GM21786 (cell line): ENCODE measurements around the gene PNPLA5.

ENCODE experiments used
- ATAC-seq: cut with Tn5 transposase; IDR thresholded peaks from one replicate; pipeline ENCODE4 v1.9.1; 2021; ENCODE audit not compliant: unreplicated experiment

PNPLA5 gene

DNA sequence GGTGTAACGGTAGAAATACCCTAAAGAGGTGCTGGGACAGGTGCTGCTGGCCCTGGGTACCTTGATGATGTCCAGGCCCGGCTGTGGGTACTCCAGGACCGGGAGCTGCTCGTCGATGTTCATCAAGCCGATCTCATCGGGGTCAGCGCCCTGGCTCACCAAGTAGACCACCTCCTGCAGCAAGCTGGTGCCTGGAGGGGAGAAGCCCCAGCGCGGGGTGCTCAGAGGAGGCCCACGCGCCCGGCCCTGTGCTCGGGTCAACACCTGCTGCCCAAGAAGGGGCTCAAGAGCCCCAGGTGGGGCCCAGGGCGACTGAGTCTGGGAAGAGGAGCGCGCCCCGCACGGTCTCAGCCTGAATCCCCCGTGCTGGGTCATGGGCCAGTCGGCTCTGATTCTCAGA lies 50.1 kb downstream of the PNPLA5 start:
- no peak for ATAC-seq

DNA sequence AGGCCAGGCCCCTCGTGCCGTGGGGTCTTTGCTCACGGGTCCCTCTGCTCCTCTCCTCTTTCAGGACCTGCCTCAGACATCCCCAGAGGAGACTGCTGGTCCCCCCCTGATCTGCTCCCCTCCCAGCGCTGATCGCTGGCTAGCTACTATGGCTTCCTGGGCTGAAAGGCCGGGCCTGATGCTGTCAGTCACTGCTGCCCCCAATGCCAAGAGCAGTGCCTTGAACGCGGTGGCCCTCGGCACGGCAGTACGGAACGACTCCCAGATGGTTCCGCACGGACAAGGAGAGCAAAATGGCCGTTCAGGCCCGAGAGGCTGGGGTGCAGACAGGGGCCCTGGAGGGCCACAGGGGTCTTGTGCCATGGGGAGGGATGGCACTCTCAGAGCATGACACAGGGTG lies 51.0 kb downstream of the PNPLA5 start:
- ATAC-seq, result no peak

DNA sequence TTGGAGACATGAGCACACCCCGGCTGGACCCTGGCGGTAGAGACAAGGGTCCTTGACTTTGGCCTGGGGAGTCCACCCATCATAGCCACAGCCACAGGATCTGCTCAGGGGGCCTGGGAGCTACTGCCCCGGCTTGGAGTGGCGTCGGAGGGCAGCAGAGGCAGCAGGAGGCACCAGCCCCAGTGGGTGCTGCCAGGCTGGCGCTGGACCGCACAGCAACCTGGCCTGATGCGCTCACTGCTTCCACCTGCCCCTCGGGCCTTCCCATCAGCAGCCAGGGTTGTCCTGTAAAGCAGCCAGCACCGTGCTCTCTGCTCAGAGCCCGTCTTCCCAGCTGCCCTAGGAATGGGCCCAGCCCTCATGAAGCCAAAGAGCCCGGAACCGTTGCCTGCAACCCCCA lies 51.4 kb downstream of the PNPLA5 start:
- ATAC-seq, result no peak

DNA sequence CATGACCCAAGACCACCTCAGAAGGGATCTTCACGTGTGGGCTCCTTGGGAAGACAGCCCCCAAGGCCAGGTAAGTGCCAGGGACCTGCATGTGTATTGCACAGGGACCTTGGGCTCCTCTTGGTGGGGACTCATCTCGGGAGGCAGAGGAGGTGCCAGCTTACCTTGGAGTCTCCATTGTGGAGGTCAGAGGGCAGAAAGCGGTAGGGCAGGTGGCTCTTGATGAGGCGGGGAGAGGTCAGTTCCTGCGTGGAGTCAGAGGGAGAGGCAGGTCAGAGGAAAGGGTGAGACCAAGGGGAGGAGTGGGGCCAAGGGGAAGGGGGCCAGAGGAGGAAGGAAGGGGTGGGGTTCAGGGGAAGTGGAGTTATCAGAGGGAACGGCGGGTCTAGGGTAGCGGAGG lies 52.0 kb downstream of the PNPLA5 start:
- ATAC-seq, result no peak

DNA sequence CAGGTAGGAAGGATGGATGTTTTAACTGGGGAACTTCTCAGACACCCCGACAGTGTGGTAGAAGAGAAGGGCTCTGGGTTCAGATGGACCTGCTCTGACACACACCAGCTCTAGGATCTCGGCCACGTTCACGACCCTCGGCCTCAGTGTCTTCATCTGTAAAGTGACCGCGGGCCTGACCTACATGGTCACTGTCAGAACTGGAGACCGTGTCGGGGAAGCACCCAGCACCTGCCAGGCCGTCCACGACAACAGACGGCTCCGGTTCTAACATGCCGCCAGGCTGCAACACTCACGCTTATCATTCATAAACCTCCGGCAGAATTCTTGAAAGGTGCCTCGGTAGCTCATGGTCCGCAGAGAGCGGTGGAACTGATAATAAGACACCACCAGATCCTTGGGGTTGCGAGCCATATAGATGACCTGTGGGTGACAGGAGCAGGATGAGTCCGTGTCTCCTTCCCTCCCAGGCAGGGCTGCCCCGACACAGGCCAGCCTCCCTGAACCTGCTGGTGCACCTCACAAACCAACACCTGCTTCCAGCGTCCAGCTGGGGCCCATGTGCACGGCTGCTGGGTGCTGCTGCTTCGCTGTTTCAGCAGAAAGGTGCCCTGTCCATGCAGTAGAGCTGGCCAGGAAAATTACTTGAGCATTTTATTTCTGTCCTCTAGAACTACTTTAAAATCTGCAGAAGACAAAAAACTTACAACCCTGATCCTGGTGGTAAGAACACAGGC lies 53.1 kb downstream of the PNPLA5 start:
- no peak for ATAC-seq

DNA sequence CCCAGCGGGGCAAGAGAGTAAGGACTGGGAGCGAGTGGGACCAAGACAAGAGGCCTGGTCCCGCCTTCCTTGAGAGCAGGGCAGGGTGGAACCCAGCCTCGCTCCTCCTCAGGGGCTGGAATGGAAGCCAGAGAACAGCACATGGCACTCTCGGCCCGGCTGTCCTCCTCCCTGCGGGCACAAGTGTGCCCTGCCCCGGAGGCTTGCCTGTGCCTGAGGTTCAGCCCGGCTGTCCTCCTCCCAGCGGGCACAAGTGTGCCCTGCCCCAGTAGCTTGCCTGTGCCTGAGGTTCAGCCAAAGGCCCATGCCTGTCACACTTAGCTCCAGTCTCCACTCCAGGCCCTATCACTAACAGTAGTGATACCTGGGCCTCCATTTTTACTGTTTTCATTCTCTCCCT lies 53.7 kb downstream of the PNPLA5 start:
- no peak for ATAC-seq

DNA sequence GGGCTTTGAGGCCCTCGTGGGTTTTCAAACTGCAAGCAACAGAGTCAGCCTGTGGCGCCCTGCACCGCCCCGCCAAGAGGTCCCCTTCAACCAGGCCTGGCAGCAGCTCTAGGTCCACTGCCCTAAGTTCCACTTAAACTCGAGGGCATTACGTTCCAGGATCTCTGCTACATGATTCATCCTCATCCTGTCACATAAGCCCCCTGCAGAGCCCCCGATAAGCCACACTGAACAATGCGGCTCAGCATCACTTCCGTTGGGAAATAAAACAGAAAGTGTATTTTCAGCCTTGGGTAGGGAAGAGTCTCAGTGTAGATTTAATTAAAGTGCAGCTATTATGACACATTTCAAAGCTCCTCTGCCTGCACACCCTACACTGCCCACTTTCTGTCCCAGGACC lies 54.1 kb downstream of the PNPLA5 start:
- no peak for ATAC-seq

DNA sequence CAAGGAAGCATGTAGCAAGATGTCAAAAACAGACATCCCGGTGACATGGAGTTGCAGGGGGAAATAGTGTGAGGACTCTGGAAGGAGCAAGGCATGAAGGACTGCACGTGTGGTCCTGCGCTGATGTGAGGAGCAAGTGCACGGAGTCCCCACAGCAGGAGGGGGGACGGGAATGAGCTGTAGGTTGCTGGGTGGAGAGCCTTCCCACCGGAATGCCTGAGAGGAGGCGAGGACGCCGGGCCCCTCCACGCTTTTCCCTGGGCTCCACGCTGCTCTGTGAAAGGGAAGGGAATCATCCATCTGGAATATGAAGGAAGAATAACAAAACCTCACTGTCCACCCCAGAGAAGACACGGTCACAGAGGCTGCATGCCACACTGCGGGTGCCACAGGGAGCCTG lies 56.1 kb downstream of the PNPLA5 start:
- ATAC-seq, result no peak

DNA sequence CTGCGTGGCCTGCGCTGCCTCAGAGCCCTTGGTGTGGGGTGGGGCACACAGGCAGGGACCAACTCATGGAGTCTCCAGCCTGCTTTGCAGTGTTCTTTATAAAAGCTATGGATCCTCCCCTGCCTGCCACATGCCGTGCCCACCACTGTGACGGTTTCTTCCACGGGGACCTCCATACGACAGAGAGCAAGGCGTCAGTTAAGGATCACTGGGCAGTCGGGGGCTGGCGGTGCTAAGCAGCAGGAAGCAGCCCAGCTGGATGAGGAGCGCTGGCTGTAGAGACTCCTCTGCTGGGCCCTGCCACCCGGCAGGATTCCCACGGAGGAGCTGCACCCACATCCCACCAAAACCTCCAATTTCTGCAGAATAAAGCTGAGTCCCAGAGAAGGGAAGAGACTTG lies 56.6 kb downstream of the PNPLA5 start:
- ATAC-seq, result no peak

DNA sequence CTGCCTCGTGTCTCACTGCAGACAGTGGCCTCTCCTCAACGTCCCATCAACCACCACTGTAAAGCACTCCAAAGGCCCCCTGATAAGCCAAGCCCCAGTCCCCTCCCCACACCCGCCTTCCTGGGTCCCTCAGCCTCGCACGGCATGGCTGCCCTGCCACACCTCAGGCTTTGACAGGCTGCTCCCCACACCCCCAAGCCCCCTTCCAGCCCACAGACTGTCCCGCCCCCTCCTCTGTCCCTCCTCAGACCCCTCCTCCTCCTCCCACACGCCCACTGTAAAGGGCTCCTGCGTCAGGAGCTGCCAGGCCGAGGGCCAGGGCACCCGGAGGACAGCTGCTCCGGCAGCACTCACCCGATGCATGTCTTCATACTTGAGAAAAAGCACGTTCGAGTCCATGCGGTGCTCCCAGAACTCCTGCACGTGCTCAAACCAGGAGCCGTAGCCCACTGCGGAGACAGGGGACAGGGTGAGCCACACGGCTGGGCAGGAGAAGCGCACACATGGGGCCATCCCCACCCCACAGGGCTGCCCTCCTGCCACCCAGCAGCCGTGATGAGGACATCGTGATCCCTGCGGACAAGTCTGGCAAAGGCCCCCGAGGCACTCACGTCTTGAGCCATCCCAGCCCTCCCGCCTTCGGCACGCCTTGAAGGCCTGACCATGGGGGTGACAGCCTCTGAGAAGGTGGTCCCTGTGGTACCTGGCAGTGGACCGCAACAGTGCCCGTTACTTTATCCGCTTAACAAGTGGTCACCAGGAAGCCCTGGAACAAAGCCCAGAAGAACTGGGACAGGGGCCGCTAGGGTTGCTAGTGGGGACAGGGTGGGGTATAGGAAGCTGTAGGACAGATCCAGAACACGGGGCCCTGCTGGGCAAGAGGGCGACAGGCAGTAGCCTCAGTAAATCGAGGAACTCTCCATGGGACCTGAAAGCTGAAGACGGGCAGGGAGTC lies 58.2 kb downstream of the PNPLA5 start:
- ATAC-seq, result no peak

DNA sequence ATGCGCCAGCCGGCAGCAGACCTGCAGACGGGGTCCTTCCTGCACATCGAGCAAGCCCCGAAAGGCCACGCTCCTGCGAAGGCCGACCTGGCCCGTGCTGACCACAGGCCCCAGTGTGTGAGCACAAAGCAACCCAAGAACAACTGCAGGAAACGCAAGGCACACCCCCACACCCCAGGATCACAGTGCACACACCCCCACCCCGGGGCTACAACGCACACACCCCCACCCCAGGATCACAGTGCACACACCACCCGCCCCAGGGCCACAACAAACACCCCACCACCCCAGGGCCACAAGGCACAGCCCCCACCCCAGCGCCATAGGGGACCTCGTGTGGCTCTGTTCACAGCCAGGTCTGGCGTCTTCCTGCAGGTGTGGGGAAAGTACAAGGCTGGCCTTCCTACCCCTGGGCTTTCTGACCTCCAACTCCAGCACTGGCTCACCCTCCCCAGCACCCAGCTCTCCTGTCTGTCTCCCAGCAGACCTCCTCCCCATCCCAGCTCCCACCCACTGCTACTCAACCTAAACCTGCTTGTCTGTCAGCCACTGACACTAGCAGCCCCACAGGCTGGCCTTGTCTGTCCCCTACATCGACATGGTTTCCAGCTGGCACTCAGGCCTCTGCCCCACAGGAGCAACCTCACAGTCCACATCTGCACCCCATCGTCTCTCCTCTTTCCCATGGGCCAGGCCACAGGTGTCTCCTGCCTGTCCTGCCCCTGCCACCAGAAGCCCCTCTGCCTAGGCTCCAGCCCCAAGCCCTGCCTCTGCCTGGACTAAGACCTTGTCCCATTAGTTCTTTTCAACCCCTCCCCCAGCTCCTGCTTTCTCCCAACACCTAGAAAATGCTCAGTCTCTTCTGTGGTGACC lies 59.2 kb downstream of the PNPLA5 start:
- ATAC-seq, result no peak

DNA sequence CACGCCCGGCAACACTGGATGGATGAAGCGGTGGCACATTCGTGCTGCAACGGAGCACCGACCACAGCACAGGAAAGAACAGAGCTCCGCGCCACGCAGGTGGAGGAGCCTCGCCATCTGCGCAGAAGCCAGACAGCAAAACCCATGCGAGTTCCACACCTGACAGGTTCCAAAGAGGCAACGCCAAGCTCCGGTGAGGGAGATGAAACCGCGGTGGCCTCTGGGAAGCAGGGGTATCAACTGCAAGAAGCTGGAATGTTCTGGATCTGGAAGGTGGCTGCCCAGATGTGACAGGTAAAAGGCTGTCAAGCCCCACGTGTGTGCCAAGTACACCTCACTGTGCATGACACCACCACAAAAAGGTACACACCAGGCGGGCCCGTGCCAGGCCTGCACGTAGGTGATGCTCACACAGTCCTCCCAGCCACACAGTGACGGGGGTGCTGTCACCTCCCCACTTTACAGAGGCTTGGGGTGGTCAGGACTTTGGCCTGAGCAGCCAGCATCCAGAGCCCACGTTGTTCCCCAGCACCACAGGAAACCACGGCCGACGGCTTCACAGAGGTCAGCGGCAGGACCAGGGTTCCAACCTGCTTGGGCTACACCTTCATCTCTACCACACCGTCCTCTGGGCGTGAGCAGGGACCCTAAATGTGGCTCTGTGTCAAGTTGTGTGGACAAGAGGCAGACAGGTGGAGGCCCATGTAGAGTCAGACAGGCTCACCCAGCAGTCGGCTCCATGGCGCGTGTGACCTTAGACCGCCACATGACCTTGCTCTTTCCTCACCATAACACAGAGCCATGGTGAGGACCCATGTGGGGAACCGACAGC lies 60.0 kb downstream of the PNPLA5 start:
- ATAC-seq, result no peak

DNA sequence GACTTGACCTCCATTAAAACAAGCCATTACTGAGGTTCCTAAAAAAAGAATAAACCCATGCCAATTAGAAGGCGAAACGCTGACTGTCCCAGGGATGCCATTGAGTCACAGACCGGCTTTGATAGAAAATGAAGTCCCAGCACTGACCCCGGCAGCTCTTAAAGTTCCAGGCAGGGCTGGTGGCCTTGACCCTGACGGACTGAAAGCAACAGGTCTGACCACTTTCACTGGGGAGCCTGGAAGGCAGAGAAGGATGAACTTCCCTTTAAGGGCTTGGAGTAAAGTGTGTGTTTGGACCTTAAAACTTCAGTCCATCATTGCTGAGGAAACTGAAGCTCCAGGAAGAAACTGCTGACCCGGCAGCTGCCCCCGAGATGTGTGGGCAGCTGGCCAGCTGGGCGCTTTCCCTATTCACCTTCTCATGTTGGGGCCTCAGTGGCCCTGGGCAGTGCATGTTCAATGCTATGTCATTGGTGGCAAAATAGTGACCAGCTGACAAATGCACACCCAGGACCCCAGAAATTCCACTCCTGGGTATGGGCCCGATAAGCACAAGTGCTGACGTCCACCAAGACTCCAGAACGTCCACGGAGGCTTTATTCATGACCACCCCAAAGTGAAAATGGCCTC lies 60.8 kb downstream of the PNPLA5 start:
- no peak for ATAC-seq

DNA sequence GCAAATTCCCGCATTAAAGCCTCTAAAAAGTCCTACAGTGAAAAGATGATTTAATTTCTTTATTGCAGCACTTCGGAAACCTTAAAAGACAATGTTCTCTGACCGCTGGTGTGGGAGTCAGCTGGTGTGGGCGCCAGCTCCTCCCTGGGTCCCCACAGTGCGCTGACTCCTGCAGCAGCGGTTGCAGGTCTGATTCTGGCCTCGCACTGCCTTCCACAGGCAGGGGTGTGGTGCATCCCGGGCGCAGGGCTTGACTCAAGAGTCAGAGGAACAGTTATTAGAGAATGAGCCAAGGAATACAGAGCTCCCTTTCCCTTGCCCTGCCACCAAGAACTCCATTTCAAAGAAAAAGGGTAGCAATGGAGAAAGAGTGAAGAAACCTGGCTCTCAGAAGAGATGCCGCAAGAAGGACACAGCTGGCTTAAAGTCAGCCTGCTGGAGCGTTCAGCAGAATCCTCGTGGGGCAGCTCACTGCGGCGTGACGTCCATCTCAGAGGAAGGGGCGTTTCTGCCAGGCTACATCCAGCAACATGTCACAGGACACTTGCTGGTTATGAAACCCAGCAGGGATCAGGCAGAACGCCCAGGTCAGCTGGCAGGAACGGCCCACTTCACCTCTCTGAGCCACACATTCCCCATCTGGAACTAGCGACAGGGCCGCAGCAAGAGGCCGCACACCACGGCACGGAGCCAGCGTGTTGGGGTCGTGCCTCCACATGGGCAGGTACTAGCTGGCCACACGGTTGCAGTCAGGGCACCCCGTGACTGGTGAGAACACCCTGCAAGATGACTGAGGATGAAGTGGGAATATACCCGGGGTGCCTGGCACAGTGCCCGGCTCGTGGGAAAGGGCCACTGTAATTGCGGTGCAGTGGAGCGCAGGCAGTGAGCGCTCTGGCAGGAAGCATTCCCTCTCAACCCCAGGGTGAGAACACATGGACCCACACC lies 61.6 kb downstream of the PNPLA5 start:
- no peak for ATAC-seq
